Body of pancreas (tissue), 4 donors: Measurements from ENCODE around the gene FAM20B.

Experiments
- CTCF ChIP-seq, 7 experiments: fragments of 450-650 bp in 4 of 7; fragments of 200-600 bp in 3 of 7; sonication (generic) in 3 of 7; IDR thresholded peaks; one replicate each; pipeline ENCODE4 v1.5.1; 2016 to 2019; ENCODE audit warnings: antibody characterized with exemption in 7 of 7
- POLR2A ChIP-seq, 3 donors: fragments of 450-650 bp; IDR thresholded peaks; one replicate each; pipeline ENCODE4 v1.6.1; 2016; ENCODE audit warnings: antibody characterized with exemption in 3 of 3, mild to moderate bottlenecking in 2 of 3

- TF ChIP-seq POLR2A (IDR thresholded peaks at IDR 0.05) = no peak
- no peak for TF ChIP-seq CTCF (IDR thresholded peaks at IDR 0.05)
These were observed 24.2 kb upstream of the FAM20B start for GRCh38 chr1:179001451-179001850.
